ENCODE data around the gene RUFY1.
"Not testable (repeated sequence)": the region's sequence is repeated elsewhere in the genome, so short reads cannot be mapped to it uniquely, and the experiment has no call there.

DNA sequence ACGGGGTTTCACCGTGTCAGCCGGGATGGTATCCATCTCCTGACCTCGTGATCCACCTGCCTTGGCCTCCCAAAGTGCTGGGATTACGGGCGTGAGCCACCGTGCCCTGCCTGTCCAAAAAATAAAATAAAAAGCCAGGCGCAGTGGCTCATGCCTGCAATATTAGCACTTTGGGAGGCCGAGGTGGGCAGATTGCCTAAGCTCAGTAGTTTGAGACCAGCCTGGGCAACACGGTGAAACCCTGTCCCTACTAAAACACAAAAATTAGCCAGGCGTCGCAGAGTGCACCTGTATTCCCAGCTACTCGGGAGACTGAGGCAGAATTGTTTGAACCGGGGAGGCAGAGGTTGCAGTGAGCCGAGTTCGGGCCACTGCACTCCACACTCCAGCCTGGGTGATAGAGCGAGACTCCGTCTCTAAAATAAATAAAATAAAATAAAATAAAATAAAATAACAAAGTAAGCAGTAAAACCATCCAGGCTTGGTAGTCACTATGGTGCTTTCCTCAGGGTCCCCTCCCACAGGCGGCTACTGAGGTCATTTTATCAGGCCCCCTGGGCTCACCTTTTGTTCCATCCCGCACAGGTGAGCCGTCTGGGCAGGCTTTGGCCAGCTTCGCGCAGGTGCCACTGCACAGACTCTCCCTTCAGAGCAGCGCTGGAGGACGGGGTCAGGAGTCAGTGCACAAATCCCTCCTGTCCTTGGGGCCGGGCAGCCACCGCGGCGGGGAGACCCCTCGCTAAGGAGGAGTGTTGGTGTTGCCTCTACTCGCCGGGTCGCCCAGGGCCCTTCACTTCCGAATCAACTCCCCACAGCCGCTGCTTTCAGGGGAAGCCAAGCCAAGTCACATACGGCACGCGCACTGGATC is 83.4 kb downstream of the RUFY1 start:
- TF ChIP-seq, protein P1, sequence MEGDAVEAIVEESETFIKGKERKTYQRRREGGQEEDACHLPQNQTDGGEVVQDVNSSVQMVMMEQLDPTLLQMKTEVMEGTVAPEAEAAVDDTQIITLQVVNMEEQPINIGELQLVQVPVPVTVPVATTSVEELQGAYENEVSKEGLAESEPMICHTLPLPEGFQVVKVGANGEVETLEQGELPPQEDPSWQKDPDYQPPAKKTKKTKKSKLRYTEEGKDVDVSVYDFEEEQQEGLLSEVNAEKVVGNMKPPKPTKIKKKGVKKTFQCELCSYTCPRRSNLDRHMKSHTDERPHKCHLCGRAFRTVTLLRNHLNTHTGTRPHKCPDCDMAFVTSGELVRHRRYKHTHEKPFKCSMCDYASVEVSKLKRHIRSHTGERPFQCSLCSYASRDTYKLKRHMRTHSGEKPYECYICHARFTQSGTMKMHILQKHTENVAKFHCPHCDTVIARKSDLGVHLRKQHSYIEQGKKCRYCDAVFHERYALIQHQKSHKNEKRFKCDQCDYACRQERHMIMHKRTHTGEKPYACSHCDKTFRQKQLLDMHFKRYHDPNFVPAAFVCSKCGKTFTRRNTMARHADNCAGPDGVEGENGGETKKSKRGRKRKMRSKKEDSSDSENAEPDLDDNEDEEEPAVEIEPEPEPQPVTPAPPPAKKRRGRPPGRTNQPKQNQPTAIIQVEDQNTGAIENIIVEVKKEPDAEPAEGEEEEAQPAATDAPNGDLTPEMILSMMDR (IDR thresholded peaks at IDR 0.05), result not testable (repeated sequence)
- not testable (repeated sequence) for TF ChIP-seq POLR2A (IDR thresholded peaks at IDR 0.05)
